ENCODE data around the gene SACM1L.

- TF ChIP-seq TOX (CRISPR knock-in tag; IDR thresholded peaks at IDR 0.05; ENCODE audit: borderline replicate concordance) (no peak), PATZ1 (CRISPR knock-in tag; IDR thresholded peaks at IDR 0.05; ENCODE audit: borderline replicate concordance) (no peak), ISL1 (CRISPR knock-in tag; IDR thresholded peaks at IDR 0.05) (peak; percentile 51; the same call in 1 of the 2 replicates), CSRNP3 (CRISPR knock-in tag; IDR thresholded peaks at IDR 0.05) (no peak), ZC3H10 (CRISPR knock-in tag; IDR thresholded peaks at IDR 0.05) (no peak), POU6F1 (CRISPR knock-in tag; IDR thresholded peaks at IDR 0.05; ENCODE audit: borderline replicate concordance, low read depth) (no peak; the same call in 1 of the 2 replicates), TCF4 (CRISPR knock-in tag; IDR thresholded peaks at IDR 0.05; ENCODE audit: borderline replicate concordance) (peak; percentile 54; the same call in 1 of the 2 replicates), ZFP3 (CRISPR knock-in tag; IDR thresholded peaks at IDR 0.05) (no peak), ZNF70 (CRISPR knock-in tag; IDR thresholded peaks at IDR 0.05) (no peak), CREB5 (CRISPR knock-in tag; IDR thresholded peaks at IDR 0.05; ENCODE audit: low read depth) (no peak), ZNF8 (CRISPR knock-in tag; IDR thresholded peaks at IDR 0.05) (no peak)
Measured at GRCh38 chr3:45719655-45720487, 30.7 kb downstream of the SACM1L start.
